Neutrophil (primary cell): ENCODE measurements around the gene LRFN3.

Experiments used
- H3K27ac ChIP-seq: fragments of 200-600 bp; sonication (generic); 2 replicates; pipeline ENCODE4 v1.5.1; 2016; ENCODE audit warnings: mild to moderate bottlenecking, moderate library complexity
- H3K27me3 ChIP-seq: fragments of 200-600 bp; sonication (generic); 2 replicates; pipeline ENCODE4 v1.6.0; 2016; ENCODE audit warnings: mild to moderate bottlenecking
- H3K36me3 ChIP-seq: fragments of 200-600 bp; sonication (generic); 2 replicates; pipeline ENCODE4 v1.5.1; 2017
- H3K4me1 ChIP-seq, 2 experiments: fragments of 200-600 bp in 1 of 2; sonication (generic) in 1 of 2; 1 replicate in 1 of 2; 2 replicates in 1 of 2; pipeline versions ENCODE4 v1.5.1 to v1.6.1; 2013 to 2016; ENCODE audit warnings: low read depth in 1 of 2, low read length in 1 of 2, mild to moderate bottlenecking in 1 of 2, moderate library complexity in 1 of 2; ENCODE audit not compliant: control insufficient read depth in 1 of 2, insufficient read depth in 1 of 2
- H3K4me3 ChIP-seq, 2 experiments: fragments of 200-600 bp in 1 of 2; sonication (generic) in 1 of 2; 1 replicate in 1 of 2; 2 replicates in 1 of 2; pipeline ENCODE4 v1.5.1; 2013 to 2016; ENCODE audit warnings: low read depth in 1 of 2, low read length in 1 of 2, mild to moderate bottlenecking in 1 of 2, moderate library complexity in 1 of 2
- H3K9me3 ChIP-seq: fragments of 200-600 bp; sonication (generic); 2 replicates; pipeline ENCODE4 v1.5.1; 2016
- CTCF ChIP-seq: fragments of 200-600 bp; sonication (generic); IDR thresholded peaks from 2 replicates; pipeline ENCODE4 v1.5.1; 2016; ENCODE audit warnings: antibody characterized with exemption

Gene LRFN3

GRCh38 chr19:35903550-35904179 lies 32.5 kb upstream of the LRFN3 start:
- peak; percentile 42 for TF ChIP-seq CTCF
- Histone ChIP-seq H3K36me3 (peaks cover 37% of the 10 kb centered on the region), H3K4me3 (peak overlapping the region; percentile 87 to 93), H3K9me3 (no peaks in the 10 kb centered on the region), H3K4me1 (peaks cover 70 to 76% of the 10 kb centered on the region in 2 experiments), H3K27me3 (no peaks in the 10 kb centered on the region), H3K27ac (peak overlapping the region; percentile 100)

- TF ChIP-seq CTCF: no peak
- peak overlapping the region; percentile 87 to 93 for H3K4me3 ChIP-seq
- no peaks in the 10 kb centered on the region for H3K27me3 ChIP-seq
- H3K4me1 ChIP-seq: peaks cover 75 to 84% of the 10 kb centered on the region in 2 experiments
- H3K27ac ChIP-seq: peak overlapping the region; percentile 100
- peaks cover 37% of the 10 kb centered on the region for H3K36me3 ChIP-seq
- no peaks in the 10 kb centered on the region for H3K9me3 ChIP-seq
These were observed 31.7 kb upstream of the LRFN3 start for GRCh38 chr19:35904311-35905068.

GRCh38 chr19:35905178-35905727 lies 30.9 kb upstream of the LRFN3 start:
- Histone ChIP-seq H3K36me3 (peaks cover 37% of the 10 kb centered on the region), H3K27ac (peak overlapping the region; percentile 100), H3K9me3 (no peaks in the 10 kb centered on the region), H3K27me3 (no peaks in the 10 kb centered on the region), H3K4me3 (peak overlapping the region; percentile 87 to 93), H3K4me1 (peaks cover 80 to 91% of the 10 kb centered on the region in 2 experiments)
- no peak for TF ChIP-seq CTCF

GRCh38 chr19:35907377-35907745 lies 28.8 kb upstream of the LRFN3 start:
- H3K36me3 ChIP-seq: peaks cover 37% of the 10 kb centered on the region
- peak overlapping the region; percentile 100 for H3K27ac ChIP-seq
- peaks cover 85 to 95% of the 10 kb centered on the region in 2 experiments for H3K4me1 ChIP-seq
- no peaks in the 10 kb centered on the region for H3K9me3 ChIP-seq
- no peak for TF ChIP-seq CTCF
- H3K4me3 ChIP-seq: peak overlapping the region; percentile 87 to 93
- H3K27me3 ChIP-seq: no peaks in the 10 kb centered on the region

- Histone ChIP-seq H3K27ac (peak within 1 kb of the TSS; percentile 100), H3K36me3 (peaks cover 37% of the 10 kb centered on the region), H3K9me3 (no peaks in the 10 kb centered on the region), H3K4me1 (peaks cover 85 to 95% of the 10 kb centered on the region in 2 experiments), H3K27me3 (no peaks in the 10 kb centered on the region), H3K4me3 (peak within 1 kb of the TSS; percentile 87 to 93)
- peak; percentile 21 for TF ChIP-seq CTCF
These were observed 28.1 kb upstream of the LRFN3 start, which contains the start of gene TYROBP for GRCh38 chr19:35908010-35908441. TYROBP (minus strand) TSS chr19:35908295; CDS start chr19:35908228, 67 bp downstream.
